Vagina (tissue), 2 donors: Measurements from ENCODE around the gene SZT2. TPM values are rescaled to one million over a fixed set of nuclear protein-coding genes. Genes with fewer than 3 reads are reported as not detected.

Experiments used
- DNase-seq, 2 donors: peaks; one replicate each; pipeline ENCODE4 v3.0.0-alpha.2; 2017; ENCODE audit errors: extremely low spot score in 2 of 2
- H3K27ac ChIP-seq: fragments of 200-600 bp; sonication (generic); one replicate; pipeline ENCODE4 v1.5.1; 2019
- H3K27me3 ChIP-seq: fragments of 200-600 bp; sonication (generic); one replicate; pipeline ENCODE4 v1.5.1; 2019
- H3K36me3 ChIP-seq, 2 donors: fragments of 200-600 bp; sonication (generic); one replicate each; pipeline ENCODE4 v1.5.1; 2017 to 2019
- H3K4me1 ChIP-seq: fragments of 200-600 bp; sonication (generic); one replicate; pipeline ENCODE4 v1.5.1; 2019
- H3K4me3 ChIP-seq, 2 donors: fragments of 200-600 bp; sonication (generic); 1 replicate in 1 of 2; 2 replicates in 1 of 2; pipeline ENCODE4 v1.5.1; 2016 to 2019
- H3K9me3 ChIP-seq: fragments of 200-600 bp; sonication (generic); one replicate; pipeline ENCODE4 v1.5.1; 2019
- CTCF ChIP-seq, 3 experiments: fragments of 450-650 bp in 2 of 3; fragments of 200-600 bp in 1 of 3; sonication (generic) in 1 of 3; IDR thresholded peaks; one replicate each; pipeline ENCODE4 v1.5.1; 2017 to 2019; ENCODE audit warnings: antibody characterized with exemption in 3 of 3, mild to moderate bottlenecking in 2 of 3, moderate library complexity in 2 of 3
- POLR2A ChIP-seq, 2 donors: fragments of 450-650 bp; IDR thresholded peaks; one replicate each; pipeline ENCODE4 v1.6.1; 2017; ENCODE audit warnings: antibody characterized with exemption in 2 of 2, mild to moderate bottlenecking in 2 of 2, moderate library complexity in 2 of 2
- POLR2AphosphoS5 ChIP-seq, 2 donors: sonication (generic); formaldehyde crosslinking; IDR thresholded peaks; one replicate each; pipeline ENCODE4 v1.9.0; 2017; ENCODE audit warnings: antibody characterized with exemption in 2 of 2, mild to moderate bottlenecking in 2 of 2, low read depth in 1 of 2; ENCODE audit not compliant: insufficient read depth in 1 of 2
- intact Hi-C: fragments of 100-400 bp; cut with DNase I; formaldehyde crosslinking; loops from one replicate; pipeline ENCODE4 v1.15.1; 2023
- total RNA-seq: library from RNA; depleted of rRNA; stranded (reverse); fragments of >200 nt; gene quantifications from one replicate; pipeline ENCODE4 v1.2.3, GENCODE V29; 2016

Gene SZT2
- total RNA-seq, 1 donor from 2014 or later: 42.5 TPM

DNA sequence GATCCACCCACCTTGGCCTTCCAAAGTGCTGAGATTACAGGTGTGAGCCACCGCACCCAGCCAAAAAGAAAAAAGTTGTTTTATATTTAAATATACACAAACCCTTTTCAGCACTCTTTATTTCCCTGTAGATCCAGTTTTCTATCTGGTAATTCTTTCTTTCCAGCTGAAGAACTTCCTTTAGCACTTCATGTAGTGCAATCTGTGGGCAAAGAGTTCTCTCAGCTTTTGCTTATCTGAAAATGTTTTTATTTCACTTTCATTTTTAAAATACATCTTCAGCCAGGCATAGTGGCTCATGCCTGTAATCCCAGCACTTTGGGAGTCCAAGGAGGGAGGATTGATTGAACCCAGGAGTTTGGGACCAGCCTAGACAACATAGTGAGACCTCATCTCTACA, 92.5 kb downstream of the SZT2 start:
- Histone ChIP-seq H3K27me3 (no peaks in the 10 kb centered on the region), H3K27ac (no peak overlapping the region), H3K4me3 (no peak overlapping the region), H3K4me1 (no peaks in the 10 kb centered on the region), H3K9me3 (no peaks in the 10 kb centered on the region), H3K36me3 (no peaks in the 10 kb centered on the region)
- intact Hi-C loops: no loop called here
- DNase-seq: no peak
- no peak for TF ChIP-seq POLR2AphosphoS5 (IDR thresholded peaks at IDR 0.05; ENCODE audit: insufficient read depth in 1 of 2, low read depth in 1 of 2)
- TF ChIP-seq POLR2A (IDR thresholded peaks at IDR 0.05): no peak
- TF ChIP-seq CTCF (IDR thresholded peaks at IDR 0.05): no peak

GRCh38 chr1:43484367-43484766, 94.7 kb downstream of the SZT2 start:
- intact Hi-C loops: no loop called here
- no peak for DNase-seq
- TF ChIP-seq POLR2A (IDR thresholded peaks at IDR 0.05): no peak
- Histone ChIP-seq H3K9me3 (no peaks in the 10 kb centered on the region), H3K4me1 (no peaks in the 10 kb centered on the region), H3K36me3 (no peaks in the 10 kb centered on the region), H3K27me3 (no peaks in the 10 kb centered on the region), H3K27ac (no peak overlapping the region), H3K4me3 (no peak overlapping the region)

GRCh38 chr1:43488165-43488564, 98.5 kb downstream of the SZT2 start:
- H3K27ac ChIP-seq: no peak overlapping the region
- H3K4me3 ChIP-seq: no peak overlapping the region
- H3K9me3 ChIP-seq: no peaks in the 10 kb centered on the region
- DNase-seq: no peak
- intact Hi-C loops: no loop called here
- no peak for TF ChIP-seq POLR2AphosphoS5 (IDR thresholded peaks at IDR 0.05; ENCODE audit: insufficient read depth in 1 of 2, low read depth in 1 of 2)
- TF ChIP-seq POLR2A (IDR thresholded peaks at IDR 0.05): no peak
- no peak for TF ChIP-seq CTCF (IDR thresholded peaks at IDR 0.05)
- H3K27me3 ChIP-seq: no peaks in the 10 kb centered on the region
- no peaks in the 10 kb centered on the region for H3K36me3 ChIP-seq
- H3K4me1 ChIP-seq: no peaks in the 10 kb centered on the region

DNA sequence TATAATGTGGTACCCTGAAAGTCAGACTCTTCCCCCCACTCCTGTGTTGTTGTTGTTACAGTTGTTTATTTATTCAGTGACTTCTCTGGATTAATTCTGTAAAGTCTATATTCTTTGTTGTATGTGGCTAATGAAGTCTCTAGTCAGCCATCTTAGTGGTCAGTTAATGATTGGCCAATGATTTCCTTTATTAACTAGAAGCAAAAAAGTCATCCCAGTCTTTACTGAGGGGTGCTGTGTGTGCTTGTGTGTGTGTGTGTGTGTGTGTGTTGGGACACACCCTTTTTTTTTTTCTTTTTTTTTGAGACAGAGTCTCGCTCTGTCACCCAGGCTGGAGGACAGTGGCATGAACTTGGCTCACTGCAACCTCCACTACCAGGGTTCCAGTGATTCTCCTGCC, 101.4 kb downstream of the SZT2 start:
- intact Hi-C loops: no loop called here
- Histone ChIP-seq H3K4me1 (no peaks in the 10 kb centered on the region), H3K27me3 (no peaks in the 10 kb centered on the region), H3K4me3 (no peak overlapping the region), H3K9me3 (no peaks in the 10 kb centered on the region), H3K27ac (no peak overlapping the region), H3K36me3 (no peaks in the 10 kb centered on the region)
- no peak for DNase-seq
- TF ChIP-seq POLR2A (IDR thresholded peaks at IDR 0.05) (no peak), CTCF (IDR thresholded peaks at IDR 0.05) (no peak), POLR2AphosphoS5 (IDR thresholded peaks at IDR 0.05; ENCODE audit: insufficient read depth in 1 of 2, low read depth in 1 of 2) (no peak)

DNA sequence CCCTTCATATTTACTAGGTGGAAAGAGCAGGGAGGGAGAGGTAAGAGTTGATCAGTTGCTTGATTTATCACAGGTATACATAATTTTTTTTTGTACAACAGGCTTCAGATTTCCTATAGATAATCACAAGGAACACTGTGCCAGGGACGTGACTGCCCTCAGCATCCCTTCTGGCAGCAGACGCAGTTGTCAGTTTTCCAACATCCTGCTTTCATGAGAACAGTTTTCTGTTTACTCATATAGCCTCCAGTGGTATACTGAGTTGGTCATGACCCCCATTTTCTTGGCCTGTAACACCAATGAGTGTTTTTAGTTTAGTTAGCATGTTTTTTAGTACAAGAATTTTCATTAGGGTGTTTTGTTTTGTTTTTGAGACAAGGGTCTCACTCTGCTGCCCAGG, 103.1 kb downstream of the SZT2 start:
- TF ChIP-seq POLR2AphosphoS5 (IDR thresholded peaks at IDR 0.05; ENCODE audit: insufficient read depth in 1 of 2, low read depth in 1 of 2) (no peak), POLR2A (IDR thresholded peaks at IDR 0.05) (no peak), CTCF (IDR thresholded peaks at IDR 0.05) (no peak)
- no peak for DNase-seq
- H3K36me3 ChIP-seq: no peaks in the 10 kb centered on the region
- no peak overlapping the region for H3K4me3 ChIP-seq
- intact Hi-C loops: no loop called here
- H3K27ac ChIP-seq: no peak overlapping the region
- no peaks in the 10 kb centered on the region for H3K27me3 ChIP-seq
- no peaks in the 10 kb centered on the region for H3K4me1 ChIP-seq
- no peaks in the 10 kb centered on the region for H3K9me3 ChIP-seq
